Spinal cord (tissue), 10 donors: Measurements from ENCODE around the gene KDM3A. TPM values are rescaled to one million over a fixed set of nuclear protein-coding genes. Genes with fewer than 3 reads are reported as not detected.
"Not testable (repeated sequence)": the region's sequence is repeated elsewhere in the genome, so short reads cannot be mapped to it uniquely, and the experiment has no call there.

ENCODE experiments used
- DNase-seq, 6 donors: peaks; one replicate each; pipeline versions ENCODE4 v3.0.0 to v3.0.0-alpha.2; 2013 to 2015; ENCODE audit warnings: low spot score in 6 of 6, low read depth in 4 of 6
- H3K27ac ChIP-seq: one replicate; pipeline ENCODE4 v1.5.1; 2013; ENCODE audit warnings: low read depth, low read length, control low read depth
- H3K27me3 ChIP-seq: one replicate; pipeline ENCODE4 v1.6.1; 2013; ENCODE audit warnings: low read length; ENCODE audit not compliant: control insufficient read depth, insufficient read depth
- H3K36me3 ChIP-seq: one replicate; pipeline ENCODE4 v1.6.1; 2013; ENCODE audit warnings: low read length; ENCODE audit not compliant: control insufficient read depth, insufficient read depth
- H3K4me1 ChIP-seq: one replicate; pipeline ENCODE4 v1.6.1; 2013; ENCODE audit warnings: low read length; ENCODE audit not compliant: control insufficient read depth, insufficient read depth
- H3K4me3 ChIP-seq: one replicate; pipeline ENCODE4 v1.5.1; 2013; ENCODE audit warnings: low read depth, low read length, control low read depth
- H3K9me3 ChIP-seq: one replicate; pipeline ENCODE4 v1.6.1; 2013; ENCODE audit warnings: low read length; ENCODE audit not compliant: control insufficient read depth, insufficient read depth
- WGBS: methylation state at CpG from one replicate; pipeline ENCODE4 v1.1.5; 2013; ENCODE audit warnings: missing lambda C conversion rate; ENCODE audit not compliant: insufficient coverage; 5-methylcytosine and 5-hydroxymethylcytosine counted together
- polyA plus RNA-seq, 2 donors: library from polyadenylated mRNA; unstranded; fragments of 120-200 nt; gene quantifications; one replicate each; pipeline ENCODE4 v1.2.1, GENCODE V29; 2013; ENCODE audit not compliant: insufficient read length in 2 of 2
- total RNA-seq, 2 donors: library from RNA; depleted of rRNA in 1 of 2; stranded (reverse); fragments of 120-200 nt in 1 of 2; fragments of >200 nt in 1 of 2; gene quantifications; one replicate each; pipeline versions ENCODE4 v1.2.3 to v1.2.4, GENCODE V29; 2013 to 2014
- donor health status: healthy.

Gene KDM3A
- total and polyA plus RNA-seq, 4 donors = 45.9 to 58.0 (median 52.9) TPM

GRCh38 chr2:86485802-86486201 is 44.6 kb downstream of the KDM3A start:
- no CpG with 5 or more reads among the region's 3 CpGs for WGBS
- no peak overlapping the region for H3K4me3 ChIP-seq
- H3K9me3 ChIP-seq = no peaks in the 10 kb centered on the region
- no peak overlapping the region for H3K27ac ChIP-seq
- no peaks in the 10 kb centered on the region for H3K4me1 ChIP-seq
- H3K27me3 ChIP-seq = no peaks in the 10 kb centered on the region
- H3K36me3 ChIP-seq = peaks cover 42% of the 10 kb centered on the region
- DNase-seq = no peak

GRCh38 chr2:86487062-86487461 is 45.9 kb downstream of the KDM3A start:
- Histone ChIP-seq H3K27me3 (no peaks in the 10 kb centered on the region), H3K4me1 (no peaks in the 10 kb centered on the region), H3K27ac (no peak overlapping the region), H3K36me3 (peaks cover 37% of the 10 kb centered on the region), H3K9me3 (no peaks in the 10 kb centered on the region), H3K4me3 (no peak overlapping the region)
- no CpG with 5 or more reads among the region's 2 CpGs for WGBS
- DNase-seq = peak in 2 of 6 donors; percentile 28 to 47

GRCh38 chr2:86488561-86489250 is 47.5 kb downstream of the KDM3A start:
- Histone ChIP-seq H3K36me3 (peaks cover 24% of the 10 kb centered on the region), H3K9me3 (no peaks in the 10 kb centered on the region), H3K4me1 (no peaks in the 10 kb centered on the region), H3K4me3 (no peak overlapping the region), H3K27me3 (no peaks in the 10 kb centered on the region), H3K27ac (no peak overlapping the region)
- no peak for DNase-seq
- 81% methylated on average over 2 of the region's 7 CpGs for WGBS

GRCh38 chr2:86489542-86489941 is 48.4 kb downstream of the KDM3A start:
- DNase-seq = no peak
- Histone ChIP-seq H3K27me3 (no peaks in the 10 kb centered on the region), H3K36me3 (peaks cover 20% of the 10 kb centered on the region), H3K4me3 (no peak overlapping the region), H3K4me1 (no peaks in the 10 kb centered on the region), H3K9me3 (no peaks in the 10 kb centered on the region), H3K27ac (no peak overlapping the region)
- 80% methylated on average over 3 of the region's 3 CpGs for WGBS

- Histone ChIP-seq H3K4me1 (no peaks in the 10 kb centered on the region), H3K36me3 (peaks cover 20% of the 10 kb centered on the region), H3K27ac (no peak overlapping the region), H3K9me3 (no peaks in the 10 kb centered on the region), H3K4me3 (no peak overlapping the region), H3K27me3 (no peaks in the 10 kb centered on the region)
- DNase-seq = no peak
- WGBS = 100% methylated on average over 3 of the region's 4 CpGs
Measured at GRCh38 chr2:86490245-86490644, 49.1 kb downstream of the KDM3A start.

GRCh38 chr2:86491088-86491487 is 49.9 kb downstream of the KDM3A start:
- 86% methylated on average over 1 of the region's 4 CpGs for WGBS
- H3K36me3 ChIP-seq = peaks cover 17% of the 10 kb centered on the region
- H3K4me3 ChIP-seq = no peak overlapping the region

GRCh38 chr2:86492048-86492453 is 50.9 kb downstream of the KDM3A start:
- Histone ChIP-seq H3K27ac (no peak overlapping the region), H3K4me1 (no peaks in the 10 kb centered on the region), H3K9me3 (no peaks in the 10 kb centered on the region), H3K36me3 (peaks cover 15% of the 10 kb centered on the region), H3K27me3 (no peaks in the 10 kb centered on the region), H3K4me3 (no peak overlapping the region)
- WGBS = no CpG with 5 or more reads among the region's 1 CpG
- DNase-seq = no peak

More at GRCh38 chr2:86491088-86491487, 49.9 kb downstream of the KDM3A start:
- DNase-seq = no peak
- Histone ChIP-seq H3K27ac (no peak overlapping the region), H3K9me3 (no peaks in the 10 kb centered on the region), H3K27me3 (no peaks in the 10 kb centered on the region), H3K4me1 (no peaks in the 10 kb centered on the region)

- H3K36me3 ChIP-seq = peaks cover 21% of the 10 kb centered on the region
- DNase-seq, H3K9me3 ChIP-seq, H3K4me1 ChIP-seq, H3K27ac ChIP-seq, H3K4me3 ChIP-seq, H3K27me3 ChIP-seq: not testable (repeated sequence)
- WGBS = no CpG with 5 or more reads among the region's 3 CpGs
Measured at GRCh38 chr2:86496391-86496790, 55.2 kb downstream of the KDM3A start.

- H3K4me1 ChIP-seq = no peaks in the 10 kb centered on the region
- H3K27me3 ChIP-seq = no peaks in the 10 kb centered on the region
- H3K9me3 ChIP-seq = peaks cover 6% of the 10 kb centered on the region
- no peak overlapping the region for H3K4me3 ChIP-seq
- WGBS = 100% methylated on average over 1 of the region's 3 CpGs
- peaks cover 21% of the 10 kb centered on the region for H3K36me3 ChIP-seq
- no peak overlapping the region for H3K27ac ChIP-seq
- DNase-seq = no peak
Measured at GRCh38 chr2:86498468-86499260, 57.5 kb downstream of the KDM3A start.

- Histone ChIP-seq H3K4me3 (no peak overlapping the region), H3K36me3 (peaks cover 21% of the 10 kb centered on the region), H3K4me1 (no peaks in the 10 kb centered on the region), H3K27ac (no peak overlapping the region), H3K27me3 (no peaks in the 10 kb centered on the region), H3K9me3 (peaks cover 6% of the 10 kb centered on the region)
- DNase-seq = no peak
- WGBS = 96% methylated on average over 2 of the region's 6 CpGs
Measured at GRCh38 chr2:86499326-86499725, 58.2 kb downstream of the KDM3A start.
